ENCODE data around the gene ZNF618. TPM values are rescaled to one million over a fixed set of nuclear protein-coding genes. Genes with fewer than 3 reads are reported as not detected.

The ZNF618 gene
- total RNA-seq, 4 donors from 2014 or later, result 2.9 to 5.8 (median 4.2) TPM

- no peaks in the 10 kb centered on the region for H3K36me3 ChIP-seq
Observed at GRCh38 chr9:113919382-113919781, 43.3 kb downstream of the ZNF618 start.

GRCh38 chr9:113919871-113920270, 43.8 kb downstream of the ZNF618 start:
- WGBS, result 86% methylated on average over 5 of the region's 5 CpGs
- no peak overlapping the region for H3K27ac ChIP-seq
- H3K36me3 ChIP-seq, result no peaks in the 10 kb centered on the region
- TF ChIP-seq POLR2A (IDR thresholded peaks at IDR 0.05) (no peak), CTCF (IDR thresholded peaks at IDR 0.05) (no peak), POLR2AphosphoS5 (IDR thresholded peaks at IDR 0.05) (no peak), EP300 (IDR thresholded peaks at IDR 0.05) (no peak)
- H3K4me3 ChIP-seq, result no peak overlapping the region
- H3K4me1 ChIP-seq, result peaks cover under 1% of the 10 kb centered on the region
- H3K27me3 ChIP-seq, result no peaks in the 10 kb centered on the region
- no peak for DNase-seq (ENCODE audit: low spot score in 2 of 2)
- H3K9me3 ChIP-seq, result no peaks in the 10 kb centered on the region

More at GRCh38 chr9:113919382-113919781, 43.3 kb downstream of the ZNF618 start:
- no peak for DNase-seq (ENCODE audit: low spot score in 2 of 2)
- no peak overlapping the region for H3K27ac ChIP-seq
- 58% methylated on average over 7 of the region's 9 CpGs for WGBS
- H3K27me3 ChIP-seq, result no peaks in the 10 kb centered on the region
- H3K4me1 ChIP-seq, result peaks cover 5% of the 10 kb centered on the region
- no peak overlapping the region for H3K4me3 ChIP-seq
- TF ChIP-seq EP300 (IDR thresholded peaks at IDR 0.05) (no peak), POLR2A (IDR thresholded peaks at IDR 0.05) (no peak), POLR2AphosphoS5 (IDR thresholded peaks at IDR 0.05) (no peak), CTCF (IDR thresholded peaks at IDR 0.05) (no peak)
- no peaks in the 10 kb centered on the region for H3K9me3 ChIP-seq

GRCh38 chr9:113920872-113921271, 44.8 kb downstream of the ZNF618 start:
- H3K9me3 ChIP-seq, result no peaks in the 10 kb centered on the region
- no peaks in the 10 kb centered on the region for H3K4me1 ChIP-seq
- no peak for DNase-seq (ENCODE audit: low spot score in 2 of 2)
- H3K27ac ChIP-seq, result no peak overlapping the region
- no peaks in the 10 kb centered on the region for H3K36me3 ChIP-seq
- 95% methylated on average over 3 of the region's 3 CpGs for WGBS
- H3K4me3 ChIP-seq, result no peak overlapping the region
- TF ChIP-seq POLR2A (IDR thresholded peaks at IDR 0.05) (no peak), CTCF (IDR thresholded peaks at IDR 0.05) (no peak), EP300 (IDR thresholded peaks at IDR 0.05) (no peak), POLR2AphosphoS5 (IDR thresholded peaks at IDR 0.05) (no peak)
- H3K27me3 ChIP-seq, result no peaks in the 10 kb centered on the region

- no peaks in the 10 kb centered on the region for H3K4me1 ChIP-seq
- TF ChIP-seq EP300 (IDR thresholded peaks at IDR 0.05) (no peak), POLR2A (IDR thresholded peaks at IDR 0.05) (no peak), CTCF (IDR thresholded peaks at IDR 0.05) (no peak), POLR2AphosphoS5 (IDR thresholded peaks at IDR 0.05) (no peak)
- no peaks in the 10 kb centered on the region for H3K36me3 ChIP-seq
- H3K27ac ChIP-seq, result no peak overlapping the region
- no peak for DNase-seq (ENCODE audit: low spot score in 2 of 2)
- 96% methylated on average over 3 of the region's 3 CpGs for WGBS
- H3K9me3 ChIP-seq, result no peaks in the 10 kb centered on the region
- H3K27me3 ChIP-seq, result no peaks in the 10 kb centered on the region
- no peak overlapping the region for H3K4me3 ChIP-seq
Observed at GRCh38 chr9:113921396-113921925, 45.4 kb downstream of the ZNF618 start.

GRCh38 chr9:113922160-113922559, 46.1 kb downstream of the ZNF618 start:
- Histone ChIP-seq H3K27ac (no peak overlapping the region), H3K27me3 (no peaks in the 10 kb centered on the region), H3K4me1 (no peaks in the 10 kb centered on the region), H3K4me3 (no peak overlapping the region), H3K9me3 (no peaks in the 10 kb centered on the region), H3K36me3 (no peaks in the 10 kb centered on the region)
- DNase-seq (ENCODE audit: low spot score in 2 of 2), result no peak
- WGBS, result 88% methylated on average over 4 of the region's 4 CpGs
- TF ChIP-seq POLR2AphosphoS5 (IDR thresholded peaks at IDR 0.05), result no peak
- TF ChIP-seq CTCF (IDR thresholded peaks at IDR 0.05), result no peak
- TF ChIP-seq POLR2A (IDR thresholded peaks at IDR 0.05), result no peak
- no peak for TF ChIP-seq EP300 (IDR thresholded peaks at IDR 0.05)
